ENCODE measurements around the gene DDN. TPM values are rescaled to one million over a fixed set of nuclear protein-coding genes. Genes with fewer than 3 reads are reported as not detected.

DDN gene
- total RNA-seq, 1 experiment from 2014 or later, result 0.17 TPM

- no TSS peak for BruUV-seq (replicated peaks)
- Histone ChIP-seq H2AFZ (no peak overlapping the region), H3K79me2 (ENCODE audit: low read depth) (no peaks in the 10 kb centered on the region), H3K4me2 (no peak overlapping the region), H3K9me2 (ENCODE audit: insufficient read depth) (no peaks in the 10 kb centered on the region), H3K4me1 (replicated peaks; ENCODE audit: insufficient read depth) (no peaks in the 10 kb centered on the region), H3K9me3 (ENCODE audit: insufficient read depth, low read depth) (no peaks in the 10 kb centered on the region), H4K20me1 (ENCODE audit: insufficient read depth) (peaks cover 16% of the 10 kb centered on the region), H3K4me3 (no peak overlapping the region), H3K36me3 (ENCODE audit: low read depth) (0 out of 2 replicates have a peak, but pooled peaks cover 5% of the 10 kb centered on the region), H3K27me3 (ENCODE audit: insufficient read depth, low read depth) (no peaks in the 10 kb centered on the region), H3F3A (ENCODE audit: insufficient read depth, low read depth) (no peaks in the 10 kb centered on the region), H3K27ac (no peak overlapping the region)
- ChIA-PET POLR2A (ENCODE audit: unreplicated experiment) (interaction anchor here (0.6 kb wide), 1 partner anchor 55 kb away, joined by 4 read pairs; no protein-coding TSS in a partner anchor), CTCF (no interaction called here)
- TF ChIP-seq CTCF (conservative IDR thresholded peaks at IDR 0.05) (no peak), EZH2 (IDR thresholded peaks at IDR 0.05; ENCODE audit: low read depth) (no peak)
- DNase-seq, result no peak
- intact Hi-C loops (cut with micrococcal nuclease; ENCODE audit: unreplicated experiment), result no loop called here
These were observed 34.6 kb upstream of the DDN start for GRCh38 chr12:49033611-49034285.

DNA sequence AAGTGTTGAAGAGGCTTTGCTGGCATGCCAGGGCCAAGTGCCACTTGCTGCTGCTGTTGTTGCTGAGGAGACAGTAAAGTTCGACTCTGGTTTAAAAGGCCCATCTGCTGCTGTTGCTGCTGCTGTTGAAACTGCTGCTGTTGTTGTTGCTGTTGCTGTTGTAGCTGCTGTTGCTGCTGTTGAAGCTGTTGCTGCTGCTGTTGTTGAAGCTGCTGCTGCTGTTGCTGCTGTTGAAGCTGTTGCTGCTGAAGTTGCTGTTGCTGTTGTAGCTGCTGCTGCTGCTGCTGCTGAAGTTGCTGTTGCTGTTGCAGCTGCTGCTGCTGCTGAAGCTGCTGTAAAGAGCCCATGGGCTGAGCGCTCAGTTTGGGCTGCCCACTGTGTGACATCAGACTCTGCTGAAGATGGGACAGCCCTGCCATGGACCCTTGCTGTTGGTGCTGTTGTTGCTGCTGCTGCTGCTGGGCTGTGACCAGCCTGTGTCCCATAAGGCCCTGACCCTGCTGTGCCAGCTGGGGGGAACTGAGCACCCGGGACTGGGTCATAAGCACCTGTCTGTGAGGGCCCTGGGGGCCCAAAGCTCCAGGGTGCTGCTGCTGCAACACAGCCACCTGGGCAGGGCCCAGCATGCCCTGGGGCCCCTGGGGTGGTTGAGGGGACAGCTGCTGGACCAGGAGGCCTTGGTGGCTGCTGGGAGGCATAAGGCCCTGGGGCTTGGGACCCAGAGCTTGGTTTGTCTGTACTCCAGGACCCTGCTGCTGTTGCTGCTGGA, 33.7 kb upstream of the DDN start:
- Histone ChIP-seq H3K79me2 (ENCODE audit: low read depth) (no peaks in the 10 kb centered on the region), H3K27me3 (ENCODE audit: insufficient read depth, low read depth) (no peaks in the 10 kb centered on the region), H3F3A (ENCODE audit: insufficient read depth, low read depth) (no peaks in the 10 kb centered on the region), H4K20me1 (ENCODE audit: insufficient read depth) (peaks cover 16% of the 10 kb centered on the region), H2AFZ (no peak overlapping the region), H3K4me2 (no peak overlapping the region), H3K4me1 (replicated peaks; ENCODE audit: insufficient read depth) (no peaks in the 10 kb centered on the region), H3K36me3 (ENCODE audit: low read depth) (0 out of 2 replicates have a peak, but pooled peaks cover 5% of the 10 kb centered on the region), H3K27ac (no peak overlapping the region), H3K9me3 (ENCODE audit: insufficient read depth, low read depth) (no peaks in the 10 kb centered on the region), H3K9me2 (ENCODE audit: insufficient read depth) (no peaks in the 10 kb centered on the region), H3K4me3 (no peak overlapping the region)
- TF ChIP-seq CTCF (conservative IDR thresholded peaks at IDR 0.05), result no peak
- no peak for TF ChIP-seq EZH2 (IDR thresholded peaks at IDR 0.05; ENCODE audit: low read depth)
- intact Hi-C loops (cut with micrococcal nuclease; ENCODE audit: unreplicated experiment), result no loop called here
- ChIA-PET CTCF (no interaction called here), POLR2A (ENCODE audit: unreplicated experiment) (interaction anchor here (0.6 to 0.7 kb wide), 2 partner anchors 55 to 399 kb away, joined by 4 read pairs; no protein-coding TSS in a partner anchor)
- BruUV-seq (replicated peaks), result no TSS peak
- no peak for DNase-seq

DNA sequence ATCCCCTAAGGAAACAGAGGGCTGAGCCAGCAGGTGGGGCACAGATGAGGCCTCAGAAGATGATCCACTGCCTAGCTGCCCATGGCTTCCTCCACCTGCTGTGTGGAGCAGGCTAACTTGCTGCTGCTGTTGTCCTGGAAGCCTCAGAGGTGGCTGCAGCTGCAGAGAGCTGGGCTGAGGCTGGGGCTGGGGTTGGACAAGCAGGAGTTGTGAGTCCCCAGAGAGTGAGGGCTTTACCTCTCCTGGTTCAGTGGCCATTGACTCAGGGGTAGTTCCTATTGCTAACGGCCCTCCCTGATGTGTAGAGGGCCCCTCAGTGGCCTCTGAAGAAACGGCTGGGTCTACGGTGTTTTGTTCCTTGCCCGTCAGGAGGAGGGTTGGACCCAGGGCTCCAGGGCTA, 33.1 kb upstream of the DDN start:
- TF ChIP-seq EZH2 (IDR thresholded peaks at IDR 0.05; ENCODE audit: low read depth) (no peak), CTCF (conservative IDR thresholded peaks at IDR 0.05) (no peak)
- Histone ChIP-seq H3F3A (ENCODE audit: insufficient read depth, low read depth) (no peaks in the 10 kb centered on the region), H3K27me3 (ENCODE audit: insufficient read depth, low read depth) (no peaks in the 10 kb centered on the region), H2AFZ (no peak overlapping the region), H3K27ac (no peak overlapping the region), H3K4me2 (no peak overlapping the region), H3K36me3 (ENCODE audit: low read depth) (0 out of 2 replicates have a peak, but pooled peaks cover 5% of the 10 kb centered on the region), H3K79me2 (ENCODE audit: low read depth) (no peaks in the 10 kb centered on the region), H4K20me1 (ENCODE audit: insufficient read depth) (peaks cover 16% of the 10 kb centered on the region), H3K9me2 (ENCODE audit: insufficient read depth) (no peaks in the 10 kb centered on the region), H3K9me3 (ENCODE audit: insufficient read depth, low read depth) (no peaks in the 10 kb centered on the region), H3K4me3 (no peak overlapping the region), H3K4me1 (replicated peaks; ENCODE audit: insufficient read depth) (no peaks in the 10 kb centered on the region)
- no peak for DNase-seq
- no TSS peak for BruUV-seq (replicated peaks)
- ChIA-PET CTCF (no interaction called here), POLR2A (ENCODE audit: unreplicated experiment) (no interaction called here)
- intact Hi-C loops (cut with micrococcal nuclease; ENCODE audit: unreplicated experiment), result no loop called here

Data from PC-9 (cell line).